Lower leg skin (tissue), 4 donors: ENCODE data around the gene SMIM27. TPM values are rescaled to one million over a fixed set of nuclear protein-coding genes. Genes with fewer than 3 reads are reported as not detected.
"Not testable (repeated sequence)": the region's sequence is repeated elsewhere in the genome, so short reads cannot be mapped to it uniquely, and the experiment has no call there.

ENCODE experiments used
- DNase-seq, 2 donors: peaks; one replicate each; pipeline ENCODE4 v3.0.0-alpha.2; 2019; ENCODE audit warnings: low spot score in 2 of 2
- H3K4me3 ChIP-seq: fragments of 200-600 bp; sonication (generic); 2 replicates; pipeline ENCODE4 v1.5.1; 2017; ENCODE audit warnings: mild to moderate bottlenecking, low read depth; ENCODE audit not compliant: poor library complexity, severe bottlenecking
- POLR2A ChIP-seq, 2 donors: fragments of 450-650 bp; IDR thresholded peaks; one replicate each; pipeline ENCODE4 v1.6.1; 2016 to 2017; ENCODE audit warnings: antibody characterized with exemption in 2 of 2, mild to moderate bottlenecking in 1 of 2, moderate library complexity in 1 of 2
- WGBS, 2 donors: methylation state at CpG; one replicate each; pipeline ENCODE4 v1.1.5; 2018; 5-methylcytosine and 5-hydroxymethylcytosine counted together
- intact Hi-C: fragments of 100-400 bp; cut with DNase I; formaldehyde crosslinking; loops from one replicate; pipeline ENCODE4 v1.15.0; 2023; ENCODE audit warnings: low total_unique reads
- total RNA-seq, 4 donors: library from RNA; depleted of rRNA; stranded (reverse); fragments of >200 nt; gene quantifications; one replicate each; pipeline ENCODE4 v1.1.0, GENCODE V29; 2016
- TF ChIP-seq, protein P1 (sequence below), 3 donors: fragments of 450-650 bp; IDR thresholded peaks; one replicate each; pipeline ENCODE4 v1.5.1; 2016; ENCODE audit warnings: antibody characterized with exemption in 3 of 3, mild to moderate bottlenecking in 3 of 3, moderate library complexity in 2 of 3

Gene SMIM27
- total RNA-seq, 4 donors from 2014 or later: 4.2 to 9.5 (median 7.0) TPM

DNA sequence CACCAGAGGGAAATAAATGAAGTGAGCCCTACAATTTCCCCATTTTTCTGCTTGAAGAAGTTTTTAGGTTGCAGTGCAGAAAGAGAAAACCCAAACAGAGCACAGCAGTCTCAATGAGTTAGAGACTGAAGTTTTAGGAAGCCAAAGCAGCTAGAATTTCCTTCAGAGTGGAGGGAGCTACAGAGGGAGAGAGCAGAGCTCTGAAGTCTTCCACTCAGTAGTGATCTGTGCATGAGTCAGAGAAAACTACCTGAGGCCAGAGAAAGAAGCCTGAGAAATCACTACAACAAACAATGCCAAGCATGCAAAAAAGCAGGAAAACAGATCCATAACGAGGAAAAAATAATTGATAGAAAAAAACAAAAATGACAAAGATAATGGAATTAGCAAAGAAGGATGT is 38.8 kb downstream of the SMIM27 start:
- DNase-seq: no peak
- no peak for TF ChIP-seq POLR2A (IDR thresholded peaks at IDR 0.05)
- TF ChIP-seq, protein P1, sequence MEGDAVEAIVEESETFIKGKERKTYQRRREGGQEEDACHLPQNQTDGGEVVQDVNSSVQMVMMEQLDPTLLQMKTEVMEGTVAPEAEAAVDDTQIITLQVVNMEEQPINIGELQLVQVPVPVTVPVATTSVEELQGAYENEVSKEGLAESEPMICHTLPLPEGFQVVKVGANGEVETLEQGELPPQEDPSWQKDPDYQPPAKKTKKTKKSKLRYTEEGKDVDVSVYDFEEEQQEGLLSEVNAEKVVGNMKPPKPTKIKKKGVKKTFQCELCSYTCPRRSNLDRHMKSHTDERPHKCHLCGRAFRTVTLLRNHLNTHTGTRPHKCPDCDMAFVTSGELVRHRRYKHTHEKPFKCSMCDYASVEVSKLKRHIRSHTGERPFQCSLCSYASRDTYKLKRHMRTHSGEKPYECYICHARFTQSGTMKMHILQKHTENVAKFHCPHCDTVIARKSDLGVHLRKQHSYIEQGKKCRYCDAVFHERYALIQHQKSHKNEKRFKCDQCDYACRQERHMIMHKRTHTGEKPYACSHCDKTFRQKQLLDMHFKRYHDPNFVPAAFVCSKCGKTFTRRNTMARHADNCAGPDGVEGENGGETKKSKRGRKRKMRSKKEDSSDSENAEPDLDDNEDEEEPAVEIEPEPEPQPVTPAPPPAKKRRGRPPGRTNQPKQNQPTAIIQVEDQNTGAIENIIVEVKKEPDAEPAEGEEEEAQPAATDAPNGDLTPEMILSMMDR (IDR thresholded peaks at IDR 0.05): no peak
- 49 to 59% methylated on average over 1 of the region's 1 CpG for WGBS, 2 donors
- no peak overlapping the region for H3K4me3 ChIP-seq
- intact Hi-C loops: no loop called here

DNA sequence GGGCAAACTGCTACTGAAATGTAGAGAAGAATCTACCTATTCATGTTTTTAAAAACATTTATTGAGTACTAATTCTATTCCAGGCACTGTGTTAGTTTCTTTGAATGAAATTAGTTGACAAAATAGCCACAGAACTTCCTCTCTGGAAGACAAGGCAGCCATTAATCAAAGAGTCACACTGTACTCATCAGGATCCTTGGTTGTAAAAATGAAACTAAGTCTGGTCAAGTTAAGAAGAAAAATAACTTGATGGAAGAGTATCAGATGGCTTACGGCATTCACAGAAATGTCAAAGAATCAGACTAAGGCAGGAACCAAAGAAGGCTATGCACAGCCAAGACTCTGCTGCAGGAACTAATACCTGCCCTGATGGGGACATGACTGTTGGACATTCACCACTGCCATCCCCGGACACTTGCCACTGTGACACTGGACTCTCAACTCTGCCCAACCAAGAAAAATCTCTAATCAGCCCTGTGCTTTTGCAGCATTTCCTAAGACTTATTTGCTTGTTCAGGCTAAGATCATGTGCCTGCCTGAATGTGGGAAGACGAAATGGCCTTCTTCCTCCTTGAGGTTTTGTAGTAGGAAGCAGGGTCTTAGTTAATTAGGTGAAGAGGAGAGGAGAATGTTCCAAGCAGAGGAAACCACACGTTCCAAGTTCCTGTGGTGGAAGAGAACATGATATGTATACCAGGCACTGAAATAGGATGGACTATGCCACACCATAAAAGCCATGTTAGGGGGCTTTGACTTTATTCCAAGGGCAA is 44.2 kb downstream of the SMIM27 start:
- H3K4me3 ChIP-seq: no peak overlapping the region
- intact Hi-C loops: no loop called here

DNA sequence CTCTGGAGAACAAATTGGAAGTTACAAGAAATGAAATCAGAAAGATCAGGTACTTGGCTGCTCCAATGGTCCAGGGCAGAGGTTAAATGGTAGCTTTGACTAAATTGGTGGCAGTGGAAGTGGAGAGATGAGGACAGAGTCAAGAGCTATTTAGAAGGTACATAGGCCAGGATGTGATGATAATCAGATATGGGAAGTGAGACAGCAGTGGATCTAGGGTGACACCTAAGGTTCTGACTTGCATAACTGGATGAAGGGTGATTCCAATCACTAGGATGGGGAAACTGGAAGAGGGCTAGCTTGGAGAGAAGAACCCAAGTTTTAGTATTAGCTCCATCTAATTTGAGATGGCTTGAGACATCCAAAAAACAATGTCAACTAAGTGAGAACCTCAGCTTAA is 44.8 kb downstream of the SMIM27 start:
- intact Hi-C loops: no loop called here
- no peak overlapping the region for H3K4me3 ChIP-seq
- no peak for DNase-seq
- no peak for TF ChIP-seq POLR2A (IDR thresholded peaks at IDR 0.05)
- TF ChIP-seq, protein P1 (IDR thresholded peaks at IDR 0.05): no peak

More for the DNA sequence above, 44.2 kb downstream of the SMIM27 start:
- TF ChIP-seq, protein P1 (IDR thresholded peaks at IDR 0.05): no peak
- TF ChIP-seq POLR2A (IDR thresholded peaks at IDR 0.05): no peak
- no peak for DNase-seq
- 64 to 72% methylated on average over 4 of the region's 4 CpGs for WGBS, 2 donors

DNA sequence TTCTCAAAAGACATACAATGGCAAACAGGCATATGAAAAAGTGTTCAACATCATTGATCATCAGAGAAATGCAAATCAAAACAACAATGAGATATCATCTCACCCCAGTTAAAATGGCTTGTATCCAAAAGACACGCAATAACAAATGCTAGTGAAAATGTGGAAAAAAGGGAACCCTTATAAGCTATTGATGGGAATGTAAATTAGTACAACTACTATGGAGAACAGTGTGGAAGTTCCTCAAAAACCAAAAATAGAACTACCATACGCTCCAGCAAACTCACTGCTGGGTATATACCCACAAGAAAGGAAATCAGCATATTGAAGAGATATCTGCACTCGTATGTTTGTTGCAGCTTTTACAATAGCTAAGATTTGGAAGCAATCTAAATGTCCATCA is 46.9 kb downstream of the SMIM27 start:
- intact Hi-C loops, H3K4me3 ChIP-seq, DNase-seq: not testable (repeated sequence)
- 57 to 58% methylated on average over 3 of the region's 3 CpGs for WGBS, 2 donors

Other genes starting within 250 kb of the SMIM27 start
- 10 to 100 TPM in 3 of 4 donors, 1 to 10 TPM in 1; 9.7 to 23.7 (median 15.5) TPM for gene ACO1, start 167.7 kb upstream of the SMIM27 start, total RNA-seq
- 10 to 100 TPM in 1 of 4 donors, 1 to 10 TPM in 3; 5.0 to 12.0 (median 7.1) TPM for gene RIGI, start 26.1 kb upstream of the SMIM27 start, total RNA-seq
- 10 to 100 TPM; 18.1 to 21.5 (median 18.3) TPM for gene TOPORS, start 259 bp downstream of the SMIM27 start, total RNA-seq
- gene NDUFB6, start 20.8 kb downstream of the SMIM27 start, total RNA-seq: 10 to 100 TPM; 24.5 to 34.5 (median 26.4) TPM
- not detected for gene TAF1L, start 83.3 kb downstream of the SMIM27 start, total RNA-seq
- gene TMEM215, start 231.2 kb downstream of the SMIM27 start, total RNA-seq: not detected